Limb (tissue), 2 donors: Measurements from ENCODE around the gene CEP170B.
"Not testable (repeated sequence)": the region's sequence is repeated elsewhere in the genome, so short reads cannot be mapped to it uniquely, and the experiment has no call there.

Experiments used
- DNase-seq, 2 donors: peaks; one replicate each; pipeline ENCODE4 v3.0.0-alpha.2; 2016; ENCODE audit errors: extremely low spot score in 2 of 2

Gene CEP170B

DNA sequence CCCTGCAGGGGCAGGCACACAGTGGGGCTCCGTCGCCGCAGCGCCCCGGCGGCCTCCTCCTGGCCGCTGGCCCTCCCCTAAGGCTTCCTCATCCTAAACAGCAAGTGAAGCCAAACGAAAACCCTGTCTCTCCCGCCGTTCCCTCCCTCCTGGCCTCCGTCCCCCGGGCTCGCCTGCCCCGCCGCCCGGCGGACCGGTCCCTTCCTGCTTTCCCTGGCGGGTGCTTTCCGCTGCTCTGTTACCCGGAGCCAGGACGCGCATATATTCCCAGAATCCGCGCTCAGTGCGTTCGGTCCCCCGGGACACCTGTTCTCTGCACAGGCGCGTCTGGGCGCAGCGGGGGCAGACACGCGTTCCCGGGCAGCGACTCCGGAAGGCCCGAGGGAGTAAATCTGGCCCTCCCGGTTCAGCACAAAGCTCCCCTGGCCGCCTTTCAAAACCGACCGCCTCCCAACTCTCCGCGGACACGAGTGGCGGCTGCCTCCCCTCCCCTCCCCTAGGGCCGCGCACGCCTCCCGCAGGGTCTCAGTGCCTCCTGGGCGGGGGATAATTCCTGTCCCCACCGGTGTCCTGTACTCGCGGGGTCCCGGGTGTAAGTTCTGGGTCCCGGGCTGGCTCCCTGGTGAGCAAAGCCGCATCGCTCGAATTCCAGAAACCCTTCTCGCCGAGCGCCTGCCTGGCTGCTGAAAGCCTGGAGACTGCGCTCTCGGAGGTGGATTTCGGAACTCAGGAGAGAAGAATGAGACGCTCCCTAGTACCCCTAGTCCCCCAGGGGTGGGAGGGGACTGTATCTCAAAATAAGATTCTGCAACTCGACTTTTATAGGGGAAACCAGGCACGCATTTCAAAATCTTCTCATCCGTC is 21.4 kb upstream of the CEP170B start:
- DNase-seq = no peak

GRCh38 chr14:104844306-104845032 is 20.6 kb upstream of the CEP170B start:
- peak in 1 of 2 donors; percentile 26 for DNase-seq

GRCh38 chr14:104845033-104845666 is 19.9 kb upstream of the CEP170B start:
- DNase-seq = no peak

- DNase-seq = no peak
Observed at GRCh38 chr14:104845834-104846441, 19.1 kb upstream of the CEP170B start.

DNA sequence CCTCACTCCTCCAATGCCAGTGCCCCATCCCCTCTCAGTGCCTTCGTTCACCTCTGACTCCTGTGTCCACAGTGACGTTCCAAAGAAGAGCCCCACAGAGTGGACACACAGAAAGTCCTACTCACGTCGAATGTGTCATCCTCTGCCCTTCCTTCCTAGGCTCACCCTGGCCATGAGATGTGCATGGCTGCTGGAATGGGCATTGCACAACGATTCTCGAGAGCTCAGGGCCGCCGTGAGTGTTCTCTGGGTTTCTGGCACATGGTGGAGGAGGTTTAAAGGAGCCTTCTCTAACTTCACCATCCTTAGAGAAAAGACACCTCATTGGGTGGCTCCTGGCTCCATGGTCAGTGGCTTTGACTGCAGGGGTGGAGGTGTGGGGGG is 12.8 kb upstream of the CEP170B start:
- DNase-seq = no peak

DNA sequence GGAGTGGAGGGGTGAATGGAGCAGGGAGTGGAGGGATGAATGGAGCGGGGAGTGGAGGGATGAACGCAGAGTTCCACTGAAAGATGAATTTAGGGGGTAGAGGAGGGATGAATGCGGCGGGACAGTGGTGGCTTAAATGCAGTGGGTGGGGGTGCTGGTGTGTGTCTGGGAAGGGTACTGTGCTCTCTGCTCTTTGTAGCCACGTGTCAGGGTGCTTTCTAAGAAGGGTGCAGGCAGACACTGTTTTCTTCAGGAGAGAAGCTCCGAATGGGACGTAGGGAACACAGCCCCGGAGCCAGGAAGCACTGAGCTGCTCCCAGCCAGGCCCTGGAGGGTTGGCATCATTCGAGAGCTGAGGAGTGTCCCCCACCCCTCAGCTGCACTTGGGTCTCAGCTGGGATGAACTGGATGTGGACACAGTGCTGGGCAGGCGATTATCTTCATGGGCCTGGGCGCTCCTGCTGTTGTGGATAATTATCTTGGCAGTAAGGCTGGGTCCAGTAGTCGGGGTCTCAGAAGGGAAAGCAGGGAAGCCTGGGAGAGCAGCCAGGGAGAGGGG is 9.5 kb upstream of the CEP170B start:
- no peak for DNase-seq

GRCh38 chr14:104856157-104856868 is 8.8 kb upstream of the CEP170B start:
- no peak for DNase-seq

DNA sequence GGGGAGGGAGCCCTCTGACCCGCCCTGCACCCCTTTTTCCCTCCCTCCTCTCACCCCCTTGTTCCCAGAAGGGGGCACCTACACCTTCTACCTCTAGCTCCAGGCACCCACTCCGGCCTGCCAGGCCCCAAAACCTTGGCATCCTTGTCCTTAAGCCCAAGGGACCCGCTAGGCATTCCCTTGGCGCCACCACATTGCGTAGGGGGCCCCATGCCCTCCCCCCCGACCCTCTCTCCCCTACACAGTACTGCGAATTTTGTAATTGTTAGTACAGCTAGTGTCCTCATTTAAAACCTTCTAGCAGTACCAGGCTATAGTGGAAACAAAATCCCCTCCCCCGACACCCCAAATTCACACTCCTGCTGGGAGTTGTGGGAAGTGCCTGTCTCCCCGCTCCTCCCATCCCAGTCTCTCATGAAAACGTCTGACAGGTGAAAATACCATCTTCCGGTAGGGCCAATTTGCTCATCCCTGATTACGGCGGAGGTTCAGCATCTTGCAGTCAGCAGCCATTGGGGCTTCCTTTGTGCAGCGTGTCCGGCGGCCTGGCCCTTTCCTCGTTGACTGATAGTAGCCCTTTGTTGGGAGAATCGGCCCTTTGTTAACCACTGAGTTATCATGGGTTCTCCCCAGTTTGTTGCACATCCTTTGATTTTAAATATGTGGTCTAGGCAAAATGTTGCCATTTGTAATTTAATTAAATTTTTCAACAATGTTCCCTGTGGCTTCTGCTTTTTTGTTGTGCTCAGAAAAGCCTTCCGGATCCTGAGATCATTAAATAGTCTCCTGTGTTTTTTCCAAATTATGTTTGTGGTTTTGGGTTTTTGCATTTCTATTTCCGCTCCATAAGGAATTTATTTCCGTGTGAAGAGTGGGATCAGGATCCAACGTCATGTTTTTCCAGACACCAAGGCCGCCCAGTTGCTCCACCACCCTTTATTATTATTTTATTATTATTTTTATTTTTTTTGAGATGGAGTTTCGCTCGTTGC is 7.9 kb upstream of the CEP170B start:
- DNase-seq = no peak

DNA sequence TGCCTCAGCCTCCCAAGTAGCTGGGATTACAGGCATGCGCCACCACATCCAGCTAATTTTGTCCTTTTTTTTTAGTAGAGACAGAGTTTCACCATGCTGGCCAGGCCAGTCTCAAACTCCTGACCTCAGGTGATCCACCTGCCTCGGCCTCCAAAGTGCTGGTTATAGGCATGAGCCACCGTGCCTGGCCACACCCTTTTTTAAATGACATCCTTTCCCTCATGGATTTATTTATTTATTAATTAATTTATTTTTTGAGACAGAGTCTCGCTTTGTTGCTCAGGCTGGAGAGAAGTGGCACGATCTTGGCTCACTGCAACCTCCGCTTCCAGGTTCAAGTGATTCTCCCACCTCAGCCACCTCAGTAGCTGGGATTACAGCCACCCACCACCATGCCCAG is 7.1 kb upstream of the CEP170B start:
- not testable (repeated sequence) for DNase-seq

DNA sequence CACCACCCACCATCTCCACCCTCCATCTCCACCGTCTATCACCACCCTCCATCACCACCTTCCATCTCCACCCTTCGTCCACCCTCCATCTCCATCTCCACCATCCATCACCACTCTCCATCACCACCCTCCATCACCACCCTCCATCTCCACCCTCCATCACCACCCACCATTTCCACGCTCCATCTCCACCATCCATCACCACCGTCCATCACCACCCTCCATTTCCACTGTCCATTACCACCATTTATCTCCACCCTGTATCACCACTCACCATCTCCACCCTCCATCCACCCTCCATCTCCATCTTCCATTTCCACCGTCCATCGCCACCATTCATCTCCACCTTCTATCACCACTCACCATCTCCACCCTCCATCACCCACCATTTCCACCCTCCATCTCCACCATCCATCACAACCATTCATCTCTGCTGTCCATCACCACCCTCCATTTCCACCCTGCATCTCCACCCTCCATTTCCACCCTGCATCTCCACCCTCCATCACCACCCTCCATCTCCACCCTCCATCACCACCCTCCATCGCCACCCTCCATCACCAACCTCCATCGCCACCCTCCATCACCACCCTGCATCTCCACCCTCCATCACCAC is 6.1 kb upstream of the CEP170B start:
- DNase-seq = no peak

DNA sequence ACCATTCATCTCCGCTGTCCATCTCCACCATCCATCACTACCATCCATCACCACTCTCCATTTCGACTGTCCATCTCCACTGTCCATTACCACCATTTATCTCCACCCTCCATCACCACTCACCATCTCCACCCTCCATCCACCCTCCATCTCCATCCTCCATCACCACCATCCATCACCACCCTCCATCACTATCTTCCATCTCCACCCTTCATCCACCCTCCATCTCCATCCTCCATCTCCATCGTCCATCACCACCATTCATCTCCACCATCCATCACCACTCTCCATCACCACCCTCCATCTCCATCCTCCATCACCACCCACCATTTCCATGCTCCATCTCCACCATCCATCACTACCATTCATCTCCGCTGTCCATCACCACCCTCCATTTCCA is 5.2 kb upstream of the CEP170B start:
- no peak for DNase-seq

- no peak for DNase-seq
Observed at GRCh38 chr14:104860414-104860813, 4.7 kb upstream of the CEP170B start.

GRCh38 chr14:104863131-104863862 is 1.8 kb upstream of the CEP170B start:
- DNase-seq = peak in 1 of 2 donors; percentile 28

DNA sequence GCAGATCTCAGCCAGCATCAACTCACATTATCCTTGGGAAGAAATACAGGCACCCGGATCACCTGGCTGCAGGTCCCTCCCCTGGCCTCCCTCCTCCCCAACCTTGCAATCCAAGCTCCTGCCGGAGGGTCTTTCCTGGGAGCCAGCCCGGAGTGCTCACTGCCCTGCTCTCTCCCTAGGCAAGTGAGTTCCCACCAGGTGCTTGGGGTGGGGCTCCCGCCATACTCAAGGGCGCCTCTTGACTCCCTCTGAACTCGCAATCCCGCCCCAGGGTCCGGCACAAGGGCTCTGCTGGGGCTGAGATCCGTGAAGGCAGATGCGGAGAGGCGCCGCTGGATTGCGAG is 1.2 kb upstream of the CEP170B start:
- no peak for DNase-seq

- peak in 1 of 2 donors; percentile 53 for DNase-seq
Observed at GRCh38 chr14:104864267-104865080, 594 bp upstream of the CEP170B start.

DNA sequence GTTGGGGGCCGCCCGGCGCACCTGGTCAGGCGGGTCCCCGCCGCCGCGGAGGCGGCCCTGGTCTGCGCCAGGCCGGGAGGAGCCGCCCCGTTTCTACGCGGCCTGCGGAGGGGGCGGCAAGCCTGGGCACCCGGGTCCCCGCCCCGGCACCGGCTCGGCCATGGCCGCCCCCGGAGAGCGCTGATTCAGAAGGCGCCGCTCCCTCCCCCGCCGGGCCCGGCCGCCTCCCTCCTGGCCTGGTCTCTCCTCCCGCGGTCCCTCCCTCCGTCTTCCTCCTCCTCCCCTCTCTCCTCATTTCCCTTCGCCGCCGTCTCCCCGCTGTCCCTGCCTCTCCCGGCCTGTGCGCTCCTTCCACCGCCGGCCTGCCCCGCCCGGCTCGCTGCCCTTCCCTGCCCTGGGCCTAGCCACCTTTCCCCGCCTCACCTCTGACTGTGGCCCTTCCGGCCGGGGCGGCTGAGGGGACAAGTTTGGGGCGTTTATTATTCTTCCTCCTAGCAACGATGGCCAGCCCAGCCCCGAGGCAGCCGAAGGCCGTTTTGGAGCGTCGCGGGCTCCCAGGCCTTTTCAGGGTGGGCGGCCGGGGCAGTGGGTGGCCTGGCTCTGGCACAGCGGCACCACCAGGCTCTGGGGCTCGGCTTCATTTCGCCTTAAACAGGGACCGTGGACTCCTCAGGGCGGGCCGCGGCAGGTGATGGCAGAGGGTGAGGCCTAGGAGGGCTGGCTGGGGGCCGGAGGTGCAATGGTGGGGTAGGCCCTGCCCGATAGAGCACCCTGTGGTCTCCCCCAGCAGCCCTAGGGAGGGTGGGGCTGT is 768 bp downstream of the CEP170B start:
- peak in 1 of 2 donors; percentile 70 for DNase-seq
